ENCODE measurements around the gene JAZF1.
"Not testable (repeated sequence)": the region's sequence is repeated elsewhere in the genome, so short reads cannot be mapped to it uniquely, and the experiment has no call there.

Gene JAZF1

GRCh38 chr7:27928001-27928400 lies 252.6 kb downstream of the JAZF1 start:
- H3K27ac ChIP-seq, result no peak overlapping the region
- no peak overlapping the region for H3K4me3 ChIP-seq (ENCODE audit: low read depth in 1 of 2, low read length in 1 of 2)
- no peaks in the 10 kb centered on the region for H3K9me3 ChIP-seq
- no peaks in the 10 kb centered on the region for H3K4me1 ChIP-seq (ENCODE audit: control insufficient read depth in 1 of 2, insufficient read depth in 1 of 2, low read depth in 1 of 2, low read length in 1 of 2)
- H3K36me3 ChIP-seq, result no peaks in the 10 kb centered on the region
- no peak for TF ChIP-seq CTCF (IDR thresholded peaks at IDR 0.05)
- H3K27me3 ChIP-seq, result no peaks in the 10 kb centered on the region

- Histone ChIP-seq H3K36me3 (no peaks in the 10 kb centered on the region), H3K27ac (no peak overlapping the region), H3K4me3 (ENCODE audit: low read depth in 1 of 2, low read length in 1 of 2) (no peak overlapping the region), H3K9me3 (no peaks in the 10 kb centered on the region), H3K4me1 (ENCODE audit: control insufficient read depth in 1 of 2, insufficient read depth in 1 of 2, low read depth in 1 of 2, low read length in 1 of 2) (no peaks in the 10 kb centered on the region), H3K27me3 (no peaks in the 10 kb centered on the region)
- no peak for TF ChIP-seq CTCF (IDR thresholded peaks at IDR 0.05)
These were observed 254.9 kb downstream of the JAZF1 start for GRCh38 chr7:27925573-27926201.

- Histone ChIP-seq H3K4me1 (ENCODE audit: control insufficient read depth in 1 of 2, insufficient read depth in 1 of 2, low read depth in 1 of 2, low read length in 1 of 2) (no peaks in the 10 kb centered on the region), H3K27me3 (no peaks in the 10 kb centered on the region), H3K36me3 (no peaks in the 10 kb centered on the region), H3K4me3 (ENCODE audit: low read depth in 1 of 2, low read length in 1 of 2) (no peak overlapping the region), H3K27ac (no peak overlapping the region), H3K9me3 (no peaks in the 10 kb centered on the region)
- no peak for TF ChIP-seq CTCF (IDR thresholded peaks at IDR 0.05)
These were observed 257.0 kb downstream of the JAZF1 start for GRCh38 chr7:27923642-27923980.

GRCh38 chr7:27922907-27923641 lies 257.5 kb downstream of the JAZF1 start:
- TF ChIP-seq CTCF (IDR thresholded peaks at IDR 0.05), result no peak
- Histone ChIP-seq H3K36me3 (no peaks in the 10 kb centered on the region), H3K4me3 (ENCODE audit: low read depth in 1 of 2, low read length in 1 of 2) (no peak overlapping the region), H3K9me3 (no peaks in the 10 kb centered on the region), H3K27ac (no peak overlapping the region), H3K27me3 (no peaks in the 10 kb centered on the region), H3K4me1 (ENCODE audit: control insufficient read depth in 1 of 2, insufficient read depth in 1 of 2, low read depth in 1 of 2, low read length in 1 of 2) (no peaks in the 10 kb centered on the region)

- H3K4me3 ChIP-seq (ENCODE audit: low read depth in 1 of 2, low read length in 1 of 2); H3K36me3 ChIP-seq; H3K4me1 ChIP-seq (ENCODE audit: control insufficient read depth in 1 of 2, insufficient read depth in 1 of 2, low read depth in 1 of 2, low read length in 1 of 2): not testable (repeated sequence)
These were observed 258.2 kb downstream of the JAZF1 start for GRCh38 chr7:27922389-27922788.

GRCh38 chr7:27921081-27921836 lies 259.3 kb downstream of the JAZF1 start:
- TF ChIP-seq CTCF (IDR thresholded peaks at IDR 0.05), result no peak
- H3K9me3 ChIP-seq, result no peaks in the 10 kb centered on the region
- no peak overlapping the region for H3K4me3 ChIP-seq (ENCODE audit: low read depth in 1 of 2, low read length in 1 of 2)
- no peaks in the 10 kb centered on the region for H3K4me1 ChIP-seq (ENCODE audit: control insufficient read depth in 1 of 2, insufficient read depth in 1 of 2, low read depth in 1 of 2, low read length in 1 of 2)
- H3K27ac ChIP-seq, result no peak overlapping the region
- H3K27me3 ChIP-seq, result no peaks in the 10 kb centered on the region
- no peaks in the 10 kb centered on the region for H3K36me3 ChIP-seq

More at GRCh38 chr7:27922389-27922788, 258.2 kb downstream of the JAZF1 start:
- not testable (repeated sequence) for H3K27me3 ChIP-seq, H3K9me3 ChIP-seq, H3K27ac ChIP-seq
